GM23338 (cell line): ENCODE results near the gene MYLK4. TPM values are rescaled to one million over a fixed set of nuclear protein-coding genes. Genes with fewer than 3 reads are reported as not detected.

Experiments
- ATAC-seq: fragments of 200-7000 bp; cut with Tn5 transposase; 3 replicates; pipeline ENCODE4 v1.9.1; 2020
- DNase-seq: peaks from one replicate; pipeline ENCODE4 v3.0.0-alpha.2; 2015; ENCODE audit warnings: low spot score
- H2AFZ ChIP-seq: fragments of 200-600 bp; sonication (generic); 2 replicates; pipeline ENCODE4 v1.8.0; 2016; ENCODE audit warnings: antibody characterized with exemption, mild to moderate bottlenecking, moderate library complexity
- H3F3A ChIP-seq: fragments of 200-600 bp; sonication (generic); replicated peaks from 2 replicates; pipeline ENCODE4 v1.8.0; 2017; ENCODE audit warnings: antibody characterized with exemption, mixed run types, low read depth
- H3K27ac ChIP-seq: fragments of 200-600 bp; sonication (generic); 2 replicates; pipeline ENCODE4 v1.6.1; 2016; ENCODE audit warnings: low read depth
- H3K27me3 ChIP-seq: fragments of 200-600 bp; sonication (generic); 2 replicates; pipeline ENCODE4 v1.8.0; 2016; ENCODE audit warnings: mild to moderate bottlenecking, mixed run types, moderate library complexity; ENCODE audit not compliant: insufficient read depth
- H3K36me3 ChIP-seq: fragments of 200-600 bp; sonication (generic); 2 replicates; pipeline ENCODE4 v1.8.0; 2016; ENCODE audit warnings: mild to moderate bottlenecking; ENCODE audit not compliant: insufficient read depth
- H3K4me1 ChIP-seq: fragments of 200-600 bp; sonication (generic); 2 replicates; pipeline ENCODE4 v1.8.0; 2016; ENCODE audit warnings: mild to moderate bottlenecking, moderate library complexity; ENCODE audit not compliant: insufficient read depth
- H3K4me2 ChIP-seq: fragments of 200-600 bp; sonication (generic); 2 replicates; pipeline ENCODE4 v1.7.1; 2017; ENCODE audit warnings: mixed run types
- H3K4me3 ChIP-seq: fragments of 200-600 bp; sonication (generic); 2 replicates; pipeline ENCODE4 v1.6.1; 2016; ENCODE audit warnings: mixed run types
- H3K79me2 ChIP-seq: fragments of 200-600 bp; sonication (generic); replicated peaks from 2 replicates; pipeline ENCODE4 v1.8.0; 2017; ENCODE audit warnings: mild to moderate bottlenecking; ENCODE audit not compliant: insufficient read depth
- H3K9me2 ChIP-seq: fragments of 200-600 bp; sonication (generic); 2 replicates; pipeline ENCODE4 v1.8.0; 2017; ENCODE audit not compliant: insufficient read depth
- H4K20me1 ChIP-seq: fragments of 200-600 bp; sonication (generic); replicated peaks from 2 replicates; pipeline ENCODE4 v1.8.0; 2017; ENCODE audit warnings: mild to moderate bottlenecking; ENCODE audit not compliant: insufficient read depth
- H3K27ac Mint-ChIP-seq: 2 replicates; pipeline ENCODE4 v1.8.0; 2020; ENCODE audit warnings: inconsistent platforms, mild to moderate bottlenecking, moderate library complexity, mixed read lengths
- H3K27me3 Mint-ChIP-seq: 3 replicates; pipeline ENCODE4 v1.8.0; 2022; ENCODE audit warnings: low read depth, mild to moderate bottlenecking, moderate library complexity, mixed read lengths, inconsistent platforms; ENCODE audit not compliant: insufficient read depth, poor library complexity
- H3K36me3 Mint-ChIP-seq: 3 replicates; pipeline ENCODE4 v1.8.0; 2021; ENCODE audit warnings: low read depth, mild to moderate bottlenecking, inconsistent platforms, moderate library complexity, mixed read lengths
- H3K4me1 Mint-ChIP-seq: 3 replicates; pipeline ENCODE4 v1.8.0; 2020; ENCODE audit warnings: mild to moderate bottlenecking, inconsistent platforms, mixed read lengths
- H3K4me3 Mint-ChIP-seq: 3 replicates; pipeline ENCODE4 v1.8.0; 2021; ENCODE audit warnings: moderate library complexity, mild to moderate bottlenecking, inconsistent platforms, mixed read lengths
- H3K9me3 Mint-ChIP-seq: 3 replicates; pipeline ENCODE4 v1.8.0; 2020; ENCODE audit warnings: moderate library complexity, mild to moderate bottlenecking, inconsistent platforms, mixed read lengths
- CREB1 ChIP-seq: fragments of 250-450 bp; sonication (Bioruptor Pico); IDR thresholded peaks from 2 replicates; pipeline ENCODE4 v1.5.0; 2020; ENCODE audit warnings: low read depth, mild to moderate bottlenecking, moderate library complexity
- CTCF ChIP-seq, 2 experiments: fragments of 200-600 bp in 1 of 2; sonication (generic) in 1 of 2; conservative IDR thresholded peaks; 2 replicates each; pipeline versions ENCODE4 v1.5.1 to v1.6.1; 2016 to 2017; ENCODE audit warnings: antibody characterized with exemption in 2 of 2, low read depth in 2 of 2, mild to moderate bottlenecking in 2 of 2, moderate library complexity in 1 of 2
- ETS1 ChIP-seq: IDR thresholded peaks from 2 replicates; pipeline ENCODE4 v1.6.1; 2016; ENCODE audit warnings: antibody characterized with exemption
- EZH2 ChIP-seq: fragments of 200-600 bp; sonication (generic); IDR thresholded peaks from one replicate; pipeline ENCODE4 v1.8.0; 2017; ENCODE audit warnings: antibody characterized with exemption, mild to moderate bottlenecking, low read depth; ENCODE audit not compliant: unreplicated experiment
- EZH2phosphoT487 ChIP-seq: fragments of 200-600 bp; sonication (generic); IDR thresholded peaks from one replicate; pipeline ENCODE4 v1.8.1; 2018; ENCODE audit warnings: antibody characterized with exemption; ENCODE audit not compliant: unreplicated experiment
- JUNB ChIP-seq: IDR thresholded peaks from one replicate; pipeline ENCODE4 v1.6.1; 2016; ENCODE audit warnings: antibody characterized with exemption; ENCODE audit not compliant: unreplicated experiment
- NANOG ChIP-seq: IDR thresholded peaks from 2 replicates; pipeline ENCODE4 v1.6.1; 2016; ENCODE audit warnings: antibody characterized with exemption, borderline replicate concordance
- POLR2AphosphoS5 ChIP-seq: IDR thresholded peaks from 2 replicates; pipeline ENCODE4 v1.6.1; 2016; ENCODE audit warnings: antibody characterized with exemption, low read depth
- REST ChIP-seq: IDR thresholded peaks from one replicate; pipeline ENCODE4 v1.6.1; 2018; ENCODE audit warnings: antibody characterized with exemption; ENCODE audit not compliant: unreplicated experiment
- STAT1 ChIP-seq: IDR thresholded peaks from one replicate; pipeline ENCODE4 v1.6.1; 2016; ENCODE audit warnings: antibody characterized with exemption; ENCODE audit not compliant: unreplicated experiment
- ZNF114 ChIP-seq: fragments of 250-450 bp; sonication (Bioruptor Pico); IDR thresholded peaks from 2 replicates; pipeline ENCODE4 v1.5.0; 2020; ENCODE audit warnings: mild to moderate bottlenecking, moderate library complexity
- ZNF331 ChIP-seq: fragments of 250-450 bp; sonication (Bioruptor Pico); IDR thresholded peaks from 2 replicates; pipeline ENCODE4 v1.5.0; 2020; ENCODE audit warnings: low read depth, mild to moderate bottlenecking, moderate library complexity
- ZNF462 ChIP-seq: fragments of 250-450 bp; sonication (Bioruptor Pico); IDR thresholded peaks from 2 replicates; pipeline ENCODE4 v1.5.0; 2020; ENCODE audit warnings: mild to moderate bottlenecking, moderate library complexity
- polyA plus RNA-seq: library from polyadenylated mRNA; unstranded; fragments of >200 nt; fragmentation: Nextera tagmentation; extraction: Ambion mirVana; gene quantifications from 2 replicates; pipeline ENCODE4 v1.2.1, GENCODE V29; 2016
- total RNA-seq: library from RNA; depleted of rRNA; stranded (reverse); fragments of >200 nt; shearing (Covaris generic); gene quantifications from 2 replicates; pipeline ENCODE4 v1.2.3, GENCODE V29; 2014

The MYLK4 gene
- total and polyA plus RNA-seq, 2 experiments from 2014 or later: 0.03 to 0.17 TPM

- Mint-ChIP-seq H3K27ac (no peak overlapping the region), H3K4me3 (no peak overlapping the region), H3K27me3 (peaks cover 2% of the 10 kb centered on the region), H3K9me3 (peaks cover 4% of the 10 kb centered on the region; the same call in 1 of the 3 replicates), H3K4me1 (no peaks in the 10 kb centered on the region), H3K36me3 (0 out of 3 replicates have a peak, but pooled peaks cover 3% of the 10 kb centered on the region)
- no peaks in the 10 kb centered on the region for H3K9me2 ChIP-seq
- no peaks in the 10 kb centered on the region for H3K79me2 ChIP-seq
- no peaks in the 10 kb centered on the region for H3K36me3 ChIP-seq
- no peak for DNase-seq
- no peak overlapping the region for H3K4me3 ChIP-seq
- H3K4me1 ChIP-seq: no peaks in the 10 kb centered on the region
- TF ChIP-seq ZNF114 (CRISPR knock-in tag): no peak
- TF ChIP-seq NANOG: no peak
- TF ChIP-seq EZH2: no peak
- no peak for TF ChIP-seq ETS1
- TF ChIP-seq ZNF462 (CRISPR knock-in tag): no peak
- TF ChIP-seq JUNB: no peak
- no peak for TF ChIP-seq STAT1
- no peak for TF ChIP-seq EZH2phosphoT487
- no peak for TF ChIP-seq REST
- TF ChIP-seq CTCF (conservative IDR thresholded peaks at IDR 0.05; ENCODE audit: low read depth in 2 of 2): no peak
- no peak for TF ChIP-seq CREB1 (CRISPR knock-in tag)
- no peak for TF ChIP-seq POLR2AphosphoS5
- no peak for TF ChIP-seq ZNF331 (CRISPR knock-in tag)
- H3K27ac ChIP-seq: no peak overlapping the region
- H3K4me2 ChIP-seq: no peak overlapping the region
- H2AFZ ChIP-seq: no peak overlapping the region
- no peaks in the 10 kb centered on the region for H4K20me1 ChIP-seq
- H3K27me3 ChIP-seq: no peaks in the 10 kb centered on the region
- no peaks in the 10 kb centered on the region for H3F3A ChIP-seq
- no peak for ATAC-seq
Measured at GRCh38 chr6:2756687-2757224, 6.0 kb upstream of the MYLK4 start.
